Right lobe of liver (tissue), 4 donors: ENCODE results near the gene ADAMTS14.

Experiments used
- CTCF ChIP-seq, 4 donors: fragments of 200-600 bp in 3 of 4; fragments of 450-650 bp in 1 of 4; IDR thresholded peaks; one replicate each; pipeline versions ENCODE4 v1.5.1 to v1.8.0; 2016 to 2022; ENCODE audit warnings: antibody characterized with exemption in 4 of 4, mild to moderate bottlenecking in 2 of 4
- POLR2A ChIP-seq: fragments of 450-650 bp; IDR thresholded peaks from one replicate; pipeline ENCODE4 v1.6.1; 2017; ENCODE audit warnings: antibody characterized with exemption, mild to moderate bottlenecking
- donor health status: DM: no; HTN: no; CAD: no.
- donor health status: DM: no; HTN: no; CAD: no.
- donor health status: DM: no; HTN: yes; CAD: no.

- TF ChIP-seq CTCF (IDR thresholded peaks at IDR 0.05) (no peak), POLR2A (no peak)
Measured at GRCh38 chr10:70668454-70668970, 3.8 kb upstream of the ADAMTS14 start.
